K562 (cell line): ENCODE measurements around the gene SLC6A9. TPM values are rescaled to one million over a fixed set of nuclear protein-coding genes. Genes with fewer than 3 reads are reported as not detected.

Experiments
- FOXA3 ChIP-seq, 2 experiments: fragments of 450-650 bp in 1 of 2; sonication (generic) in 1 of 2; formaldehyde crosslinking; IDR thresholded peaks in 1 of 2; conservative IDR thresholded peaks in 1 of 2; 2 replicates each; pipeline versions ENCODE4 v1.4.0 to v1.8.0; 2020 to 2022; ENCODE audit warnings: mild to moderate bottlenecking in 2 of 2, missing genetic modification reagents in 1 of 2
- GTF2F1 ChIP-seq: IDR thresholded peaks from 2 replicates; pipeline ENCODE4 v1.6.1; 2011; ENCODE audit warnings: low read depth, low read length, improper control_type of control experiment
- HCFC1 ChIP-seq: IDR thresholded peaks from 2 replicates; pipeline ENCODE4 v1.6.1; 2012; ENCODE audit warnings: low read depth, low read length, improper control_type of control experiment
- HDGF ChIP-seq: fragments of 450-650 bp; IDR thresholded peaks from 2 replicates; pipeline ENCODE4 v1.6.1; 2016
- NR2C2 ChIP-seq, 2 experiments: fragments of 200-800 bp in 1 of 2; sonication (Bioruptor generic) in 1 of 2; sonication (generic) in 1 of 2; formaldehyde crosslinking in 1 of 2; IDR thresholded peaks; 2 replicates each; pipeline versions ENCODE4 v1.6.1 to v1.8.0; 2016 to 2022; ENCODE audit warnings: mild to moderate bottlenecking in 1 of 2, missing compliant biosample characterization in 1 of 2, missing genetic modification characterization in 1 of 2, missing genetic modification reagents in 1 of 2
- TEAD1 ChIP-seq, 2 experiments: fragments of 450-650 bp in 1 of 2; sonication (generic) in 1 of 2; formaldehyde crosslinking; IDR thresholded peaks; 2 replicates each; pipeline versions ENCODE4 v1.4.0 to v1.8.0; 2020 to 2022; ENCODE audit warnings: mild to moderate bottlenecking in 2 of 2, missing genetic modification reagents in 1 of 2
- ZNF583 ChIP-seq: fragments of 250-450 bp; sonication (Bioruptor Pico); IDR thresholded peaks from 2 replicates; pipeline ENCODE4 v1.4.0; 2020
- ZSCAN32 ChIP-seq: fragments of 450-650 bp; formaldehyde crosslinking; IDR thresholded peaks from 2 replicates; pipeline ENCODE4 v1.4.0; 2020; ENCODE audit warnings: mild to moderate bottlenecking, moderate library complexity
- polyA plus RNA-seq, 8 experiments: library from polyadenylated mRNA; depleted of rRNA in 4 of 8; stranded (reverse) in 5 of 8; unstranded in 3 of 8; fragments of >200 nt; fragmentation: Nextera tagmentation in 2 of 8; fragmentation: Illumina TruSeq in 1 of 8; extraction: Ambion mirVana in 2 of 8; extraction: Trizol in 1 of 8; gene quantifications; 2 replicates each; pipeline versions ENCODE4 v1.2.1 to v1.2.3, GENCODE V29; 2011 to 2014; ENCODE audit warnings: inconsistent platforms in 1 of 8, missing spikeins in 1 of 8
- total RNA-seq, 7 experiments: library from RNA; depleted of rRNA in 6 of 7; stranded (reverse); fragments of >200 nt in 6 of 7; fragmentation: Illumina TruSeq in 2 of 7; extraction: Trizol in 2 of 7; gene quantifications; 2 replicates each; pipeline versions ENCODE4 v1.2.1 to v1.2.3, GENCODE V29; 2011 to 2021; ENCODE audit warnings: low replicate concordance in 1 of 7
- TF ChIP-seq, protein P1 (sequence below), 2 experiments: fragments of 450-650 bp in 1 of 2; sonication (generic) in 1 of 2; formaldehyde crosslinking in 1 of 2; IDR thresholded peaks; 2 replicates each; pipeline versions ENCODE4 v1.7.1 to v1.9.0; 2016 to 2022; ENCODE audit warnings: inconsistent platforms in 1 of 2, mild to moderate bottlenecking in 1 of 2, missing genetic modification reagents in 1 of 2
- TF ChIP-seq, protein P2 (sequence below): fragments of 250-450 bp; sonication (Bioruptor Pico); IDR thresholded peaks from 2 replicates; pipeline ENCODE4 v1.8.0; 2022; ENCODE audit warnings: moderate library complexity, mild to moderate bottlenecking, inconsistent platforms
- TF ChIP-seq, protein P3 (sequence below), 3 experiments: fragments of 200-800 bp in 1 of 3; sonication (Bioruptor generic) in 1 of 3; sonication (generic) in 1 of 3; formaldehyde crosslinking in 1 of 3; IDR thresholded peaks; 2 replicates each; pipeline versions ENCODE4 v1.6.1 to v1.8.0; 2016 to 2022; ENCODE audit warnings: mild to moderate bottlenecking in 2 of 3, missing compliant biosample characterization in 2 of 3, missing genetic modification characterization in 2 of 3, missing genetic modification reagents in 1 of 3
- TF ChIP-seq, protein P4 (sequence below): sonication (generic); formaldehyde crosslinking; IDR thresholded peaks from 2 replicates; pipeline ENCODE4 v1.9.0; 2022; ENCODE audit warnings: mild to moderate bottlenecking, missing genetic modification reagents

Gene SLC6A9
- total and polyA plus RNA-seq, 9 of the 15 experiments (the other 6 are each of a cell fraction or from before 2014, with no cell fraction given) = 0.17 to 18.7 (median 2.9) TPM

- TF ChIP-seq ZNF583 (CRISPR knock-in tag) (0 out of 2 replicates have a peak, but pooled peaks have one; percentile 23), ZSCAN32 (CRISPR knock-in tag) (no peak), HDGF (peak; percentile 26; the same call in 1 of the 2 replicates), HCFC1 (no peak), TEAD1 (CRISPR knock-in tag; IDR thresholded peaks at IDR 0.05) (peak in 1 of 2 experiments; percentile 36; a peak in 1 of 4 replicates), NR2C2 (CRISPR knock-in tag; IDR thresholded peaks at IDR 0.05) (0 out of 2 replicates have a peak, but pooled peaks have one; percentile 2), NR2C2 (tag; IDR thresholded peaks at IDR 0.05) (no peak), FOXA3 (CRISPR knock-in tag; conservative IDR thresholded peaks at IDR 0.05 in 1 of 2, IDR thresholded peaks at IDR 0.05 in 1 of 2) (peak in 1 of 2 experiments; percentile 22; a peak in 1 of 4 replicates), GTF2F1 (no peak)
- TF ChIP-seq, protein P1, sequence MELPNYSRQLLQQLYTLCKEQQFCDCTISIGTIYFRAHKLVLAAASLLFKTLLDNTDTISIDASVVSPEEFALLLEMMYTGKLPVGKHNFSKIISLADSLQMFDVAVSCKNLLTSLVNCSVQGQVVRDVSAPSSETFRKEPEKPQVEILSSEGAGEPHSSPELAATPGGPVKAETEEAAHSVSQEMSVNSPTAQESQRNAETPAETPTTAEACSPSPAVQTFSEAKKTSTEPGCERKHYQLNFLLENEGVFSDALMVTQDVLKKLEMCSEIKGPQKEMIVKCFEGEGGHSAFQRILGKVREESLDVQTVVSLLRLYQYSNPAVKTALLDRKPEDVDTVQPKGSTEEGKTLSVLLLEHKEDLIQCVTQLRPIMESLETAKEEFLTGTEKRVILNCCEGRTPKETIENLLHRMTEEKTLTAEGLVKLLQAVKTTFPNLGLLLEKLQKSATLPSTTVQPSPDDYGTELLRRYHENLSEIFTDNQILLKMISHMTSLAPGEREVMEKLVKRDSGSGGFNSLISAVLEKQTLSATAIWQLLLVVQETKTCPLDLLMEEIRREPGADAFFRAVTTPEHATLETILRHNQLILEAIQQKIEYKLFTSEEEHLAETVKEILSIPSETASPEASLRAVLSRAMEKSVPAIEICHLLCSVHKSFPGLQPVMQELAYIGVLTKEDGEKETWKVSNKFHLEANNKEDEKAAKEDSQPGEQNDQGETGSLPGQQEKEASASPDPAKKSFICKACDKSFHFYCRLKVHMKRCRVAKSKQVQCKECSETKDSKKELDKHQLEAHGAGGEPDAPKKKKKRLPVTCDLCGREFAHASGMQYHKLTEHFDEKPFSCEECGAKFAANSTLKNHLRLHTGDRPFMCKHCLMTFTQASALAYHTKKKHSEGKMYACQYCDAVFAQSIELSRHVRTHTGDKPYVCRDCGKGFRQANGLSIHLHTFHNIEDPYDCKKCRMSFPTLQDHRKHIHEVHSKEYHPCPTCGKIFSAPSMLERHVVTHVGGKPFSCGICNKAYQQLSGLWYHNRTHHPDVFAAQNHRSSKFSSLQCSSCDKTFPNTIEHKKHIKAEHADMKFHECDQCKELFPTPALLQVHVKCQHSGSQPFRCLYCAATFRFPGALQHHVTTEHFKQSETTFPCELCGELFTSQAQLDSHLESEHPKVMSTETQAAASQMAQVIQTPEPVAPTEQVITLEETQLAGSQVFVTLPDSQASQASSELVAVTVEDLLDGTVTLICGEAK (IDR thresholded peaks at IDR 0.05) = no peak
- TF ChIP-seq, protein P1 (CRISPR knock-in tag; IDR thresholded peaks at IDR 0.05) = 0 out of 2 replicates have a peak, but pooled peaks have one; percentile 29
- TF ChIP-seq, protein P2, sequence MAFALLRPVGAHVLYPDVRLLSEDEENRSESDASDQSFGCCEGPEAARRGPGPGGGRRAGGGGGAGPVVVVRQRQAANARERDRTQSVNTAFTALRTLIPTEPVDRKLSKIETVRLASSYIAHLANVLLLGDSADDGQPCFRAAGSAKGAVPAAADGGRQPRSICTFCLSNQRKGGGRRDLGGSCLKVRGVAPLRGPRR (CRISPR knock-in tag) = 0 out of 2 replicates have a peak, but pooled peaks have one; percentile 56
- TF ChIP-seq, protein P3, sequence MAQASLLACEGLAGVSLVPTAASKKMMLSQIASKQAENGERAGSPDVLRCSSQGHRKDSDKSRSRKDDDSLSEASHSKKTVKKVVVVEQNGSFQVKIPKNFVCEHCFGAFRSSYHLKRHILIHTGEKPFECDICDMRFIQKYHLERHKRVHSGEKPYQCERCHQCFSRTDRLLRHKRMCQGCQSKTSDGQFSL (CRISPR knock-in tag; IDR thresholded peaks at IDR 0.05) = no peak
- TF ChIP-seq, protein P3 (tag; IDR thresholded peaks at IDR 0.05) = no peak
- TF ChIP-seq, protein P4, sequence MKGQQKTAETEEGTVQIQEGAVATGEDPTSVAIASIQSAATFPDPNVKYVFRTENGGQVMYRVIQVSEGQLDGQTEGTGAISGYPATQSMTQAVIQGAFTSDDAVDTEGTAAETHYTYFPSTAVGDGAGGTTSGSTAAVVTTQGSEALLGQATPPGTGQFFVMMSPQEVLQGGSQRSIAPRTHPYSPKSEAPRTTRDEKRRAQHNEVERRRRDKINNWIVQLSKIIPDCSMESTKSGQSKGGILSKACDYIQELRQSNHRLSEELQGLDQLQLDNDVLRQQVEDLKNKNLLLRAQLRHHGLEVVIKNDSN = peak; percentile 40; the same call in 1 of the 2 replicates
These were observed 3.9 kb upstream of the SLC6A9 start (continued) for GRCh38 chr1:44034976-44035716.
